HEK293 (cell line): ENCODE measurements around the gene FAM240A.

Experiments
- CTCF ChIA-PET: fragments of 350-600 bp; formaldehyde crosslinking; extraction: SDS; loops from one replicate; lab custom pipeline; 2021; ENCODE audit warnings: antibody characterized with exemption; lab: Yijun Ruan, JAX
- POLR2A ChIA-PET: fragments of 300-600 bp; formaldehyde crosslinking; extraction: SDS; loops from one replicate; lab custom pipeline; 2020; ENCODE audit warnings: antibody characterized with exemption, inconsistent platforms; lab: Yijun Ruan, JAX
- H3K27ac ChIP-seq: fragments of 200-500 bp; sonication (Bioruptor generic); 2 replicates; pipeline ENCODE4 v1.5.1; 2014; ENCODE audit warnings: low read depth, low read length, control low read depth, inconsistent platforms; ENCODE audit errors: extremely low read depth
- H3K36me3 ChIP-seq, 2 experiments: fragments of 200-500 bp in 1 of 2; sonication (Bioruptor generic) in 1 of 2; 1 replicate in 1 of 2; 2 replicates in 1 of 2; pipeline ENCODE4 v1.5.1; 2014 to 2017; ENCODE audit warnings: inconsistent platforms in 2 of 2, low read length in 2 of 2; ENCODE audit not compliant: control insufficient read depth in 2 of 2, insufficient read depth in 1 of 2
- H3K4me1 ChIP-seq: fragments of 200-500 bp; sonication (Bioruptor generic); 2 replicates; pipeline ENCODE4 v1.5.1; 2014; ENCODE audit warnings: mild to moderate bottlenecking, low read length, inconsistent platforms; ENCODE audit not compliant: control insufficient read depth, insufficient read depth
- H3K4me3 ChIP-seq: 2 replicates; pipeline ENCODE4 v1.5.1; 2011; ENCODE audit warnings: low read depth, mild to moderate bottlenecking, control low read depth, low read length, moderate library complexity
- H3K9me3 ChIP-seq: fragments of 200-500 bp; sonication (Bioruptor generic); 2 replicates; pipeline ENCODE4 v1.5.1; 2014; ENCODE audit warnings: low read depth, low read length, inconsistent platforms; ENCODE audit not compliant: control insufficient read depth, insufficient read depth
- HOXC10 ChIP-seq: sonication (generic); formaldehyde crosslinking; IDR thresholded peaks from 2 replicates; pipeline ENCODE4 v1.8.1; 2023; ENCODE audit warnings: mild to moderate bottlenecking, missing genetic modification reagents
- HOXD13 ChIP-seq: sonication (generic); formaldehyde crosslinking; IDR thresholded peaks from 2 replicates; pipeline ENCODE4 v1.8.0; 2022; ENCODE audit warnings: missing genetic modification reagents, borderline replicate concordance
- KLF16 ChIP-seq: fragments of 450-650 bp; formaldehyde crosslinking; IDR thresholded peaks from 2 replicates; pipeline ENCODE4 v1.5.1; 2017; ENCODE audit warnings: missing biosample characterization, missing genetic modification characterization
- SETDB1 ChIP-seq: IDR thresholded peaks from one replicate; pipeline ENCODE4 v1.6.1; 2017; ENCODE audit warnings: mild to moderate bottlenecking, low read length, moderate library complexity, mixed read lengths; ENCODE audit not compliant: insufficient read length
- SP2 ChIP-seq: fragments of 450-650 bp; formaldehyde crosslinking; IDR thresholded peaks from 2 replicates; pipeline ENCODE4 v1.5.1; 2016; ENCODE audit warnings: missing biosample characterization, missing genetic modification characterization
- ZBTB17 ChIP-seq: fragments of 450-650 bp; formaldehyde crosslinking; IDR thresholded peaks from 2 replicates; pipeline ENCODE4 v1.5.1; 2016; ENCODE audit warnings: missing biosample characterization, missing genetic modification characterization
- ZNF16 ChIP-seq: fragments of 450-650 bp; formaldehyde crosslinking; IDR thresholded peaks from 2 replicates; pipeline ENCODE4 v1.5.1; 2016; ENCODE audit warnings: low read depth, missing biosample characterization, missing genetic modification characterization
- ZNF2 ChIP-seq: fragments of 450-650 bp; formaldehyde crosslinking; IDR thresholded peaks from 2 replicates; pipeline ENCODE4 v1.5.1; 2016; ENCODE audit warnings: missing biosample characterization, missing genetic modification characterization
- ZNF214 ChIP-seq: fragments of 450-650 bp; formaldehyde crosslinking; IDR thresholded peaks from 2 replicates; pipeline ENCODE4 v1.5.1; 2017; ENCODE audit warnings: missing biosample characterization, mild to moderate bottlenecking, missing genetic modification characterization, borderline replicate concordance
- ZNF473 ChIP-seq: fragments of 450-650 bp; formaldehyde crosslinking; IDR thresholded peaks from 2 replicates; pipeline ENCODE4 v1.5.1; 2017; ENCODE audit warnings: missing biosample characterization, missing genetic modification characterization
- ZNF600 ChIP-seq: fragments of 450-650 bp; formaldehyde crosslinking; IDR thresholded peaks from 2 replicates; pipeline ENCODE4 v1.5.1; 2016; ENCODE audit warnings: missing biosample characterization, missing genetic modification characterization
- ZNF626 ChIP-seq: fragments of 450-650 bp; sonication (Bioruptor Pico); formaldehyde crosslinking; IDR thresholded peaks from 2 replicates; pipeline ENCODE4 v1.5.1; 2018; ENCODE audit warnings: missing biosample characterization, missing genetic modification characterization, inconsistent platforms
- ZSCAN23 ChIP-seq: fragments of 450-650 bp; formaldehyde crosslinking; IDR thresholded peaks from 2 replicates; pipeline ENCODE4 v1.5.1; 2016; ENCODE audit warnings: missing biosample characterization, missing genetic modification characterization
- TF ChIP-seq, protein P1 (sequence below): fragments of 450-650 bp; formaldehyde crosslinking; IDR thresholded peaks from 2 replicates; pipeline ENCODE4 v1.5.0; 2017; ENCODE audit warnings: missing biosample characterization, missing genetic modification characterization, borderline replicate concordance
- TF ChIP-seq, protein P2 (sequence below): fragments of 450-650 bp; formaldehyde crosslinking; IDR thresholded peaks from 2 replicates; pipeline ENCODE4 v1.5.1; 2017; ENCODE audit warnings: missing biosample characterization, missing genetic modification characterization
- TF ChIP-seq, protein P3 (sequence below): fragments of 450-650 bp; formaldehyde crosslinking; IDR thresholded peaks from 2 replicates; pipeline ENCODE4 v1.5.1; 2016; ENCODE audit warnings: missing biosample characterization, missing genetic modification characterization, borderline replicate concordance
- TF ChIP-seq, protein P4 (sequence below): fragments of 450-650 bp; formaldehyde crosslinking; IDR thresholded peaks from 2 replicates; pipeline ENCODE4 v1.5.1; 2017; ENCODE audit warnings: missing biosample characterization, missing genetic modification characterization
- TF ChIP-seq, protein P5 (sequence below): fragments of 450-650 bp; formaldehyde crosslinking; IDR thresholded peaks from 2 replicates; pipeline ENCODE4 v1.5.1; 2016; ENCODE audit warnings: missing biosample characterization, missing genetic modification characterization, borderline replicate concordance

The FAM240A gene

DNA sequence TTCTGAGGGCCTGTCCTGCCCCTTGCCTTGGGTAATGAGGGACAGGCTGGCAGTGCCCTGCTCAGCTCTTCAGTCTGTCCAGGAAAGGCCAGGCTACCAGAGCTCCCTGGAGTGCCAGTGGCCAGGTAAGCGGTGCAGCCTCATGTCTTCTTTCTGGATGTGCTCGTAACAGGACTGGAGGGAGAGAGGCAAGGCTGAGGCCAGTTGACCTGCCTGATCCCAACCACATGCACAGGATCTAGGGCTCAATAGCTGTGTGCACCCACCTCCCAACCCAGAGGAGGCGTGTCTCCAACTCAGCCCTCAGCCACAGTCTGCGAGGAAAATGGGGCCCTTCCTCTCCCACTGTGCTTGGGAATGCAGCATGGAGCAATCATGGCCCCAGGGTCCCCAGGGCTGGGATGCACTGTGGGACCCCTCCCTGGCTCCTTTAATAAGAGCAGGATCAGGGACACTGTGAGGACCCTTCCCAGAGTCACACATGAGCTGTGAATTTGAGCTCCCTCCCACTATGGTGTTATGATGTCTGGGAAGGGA lies 58.6 kb downstream of the FAM240A start (continued):
- TF ChIP-seq, protein P1, sequence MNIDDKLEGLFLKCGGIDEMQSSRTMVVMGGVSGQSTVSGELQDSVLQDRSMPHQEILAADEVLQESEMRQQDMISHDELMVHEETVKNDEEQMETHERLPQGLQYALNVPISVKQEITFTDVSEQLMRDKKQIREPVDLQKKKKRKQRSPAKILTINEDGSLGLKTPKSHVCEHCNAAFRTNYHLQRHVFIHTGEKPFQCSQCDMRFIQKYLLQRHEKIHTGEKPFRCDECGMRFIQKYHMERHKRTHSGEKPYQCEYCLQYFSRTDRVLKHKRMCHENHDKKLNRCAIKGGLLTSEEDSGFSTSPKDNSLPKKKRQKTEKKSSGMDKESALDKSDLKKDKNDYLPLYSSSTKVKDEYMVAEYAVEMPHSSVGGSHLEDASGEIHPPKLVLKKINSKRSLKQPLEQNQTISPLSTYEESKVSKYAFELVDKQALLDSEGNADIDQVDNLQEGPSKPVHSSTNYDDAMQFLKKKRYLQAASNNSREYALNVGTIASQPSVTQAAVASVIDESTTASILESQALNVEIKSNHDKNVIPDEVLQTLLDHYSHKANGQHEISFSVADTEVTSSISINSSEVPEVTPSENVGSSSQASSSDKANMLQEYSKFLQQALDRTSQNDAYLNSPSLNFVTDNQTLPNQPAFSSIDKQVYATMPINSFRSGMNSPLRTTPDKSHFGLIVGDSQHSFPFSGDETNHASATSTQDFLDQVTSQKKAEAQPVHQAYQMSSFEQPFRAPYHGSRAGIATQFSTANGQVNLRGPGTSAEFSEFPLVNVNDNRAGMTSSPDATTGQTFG (tag by site-specific recombination), result no peak
- no peak for TF ChIP-seq ZBTB17
- no peak for TF ChIP-seq ZNF16 (tag by site-specific recombination)
- TF ChIP-seq SP2 (tag by site-specific recombination), result no peak
- TF ChIP-seq, protein P2, sequence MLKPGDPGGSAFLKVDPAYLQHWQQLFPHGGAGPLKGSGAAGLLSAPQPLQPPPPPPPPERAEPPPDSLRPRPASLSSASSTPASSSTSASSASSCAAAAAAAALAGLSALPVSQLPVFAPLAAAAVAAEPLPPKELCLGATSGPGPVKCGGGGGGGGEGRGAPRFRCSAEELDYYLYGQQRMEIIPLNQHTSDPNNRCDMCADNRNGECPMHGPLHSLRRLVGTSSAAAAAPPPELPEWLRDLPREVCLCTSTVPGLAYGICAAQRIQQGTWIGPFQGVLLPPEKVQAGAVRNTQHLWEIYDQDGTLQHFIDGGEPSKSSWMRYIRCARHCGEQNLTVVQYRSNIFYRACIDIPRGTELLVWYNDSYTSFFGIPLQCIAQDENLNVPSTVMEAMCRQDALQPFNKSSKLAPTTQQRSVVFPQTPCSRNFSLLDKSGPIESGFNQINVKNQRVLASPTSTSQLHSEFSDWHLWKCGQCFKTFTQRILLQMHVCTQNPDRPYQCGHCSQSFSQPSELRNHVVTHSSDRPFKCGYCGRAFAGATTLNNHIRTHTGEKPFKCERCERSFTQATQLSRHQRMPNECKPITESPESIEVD (tag by site-specific recombination), result no peak
- no peak for TF ChIP-seq ZNF2
- TF ChIP-seq HOXC10 (CRISPR knock-in tag), result no peak

DNA sequence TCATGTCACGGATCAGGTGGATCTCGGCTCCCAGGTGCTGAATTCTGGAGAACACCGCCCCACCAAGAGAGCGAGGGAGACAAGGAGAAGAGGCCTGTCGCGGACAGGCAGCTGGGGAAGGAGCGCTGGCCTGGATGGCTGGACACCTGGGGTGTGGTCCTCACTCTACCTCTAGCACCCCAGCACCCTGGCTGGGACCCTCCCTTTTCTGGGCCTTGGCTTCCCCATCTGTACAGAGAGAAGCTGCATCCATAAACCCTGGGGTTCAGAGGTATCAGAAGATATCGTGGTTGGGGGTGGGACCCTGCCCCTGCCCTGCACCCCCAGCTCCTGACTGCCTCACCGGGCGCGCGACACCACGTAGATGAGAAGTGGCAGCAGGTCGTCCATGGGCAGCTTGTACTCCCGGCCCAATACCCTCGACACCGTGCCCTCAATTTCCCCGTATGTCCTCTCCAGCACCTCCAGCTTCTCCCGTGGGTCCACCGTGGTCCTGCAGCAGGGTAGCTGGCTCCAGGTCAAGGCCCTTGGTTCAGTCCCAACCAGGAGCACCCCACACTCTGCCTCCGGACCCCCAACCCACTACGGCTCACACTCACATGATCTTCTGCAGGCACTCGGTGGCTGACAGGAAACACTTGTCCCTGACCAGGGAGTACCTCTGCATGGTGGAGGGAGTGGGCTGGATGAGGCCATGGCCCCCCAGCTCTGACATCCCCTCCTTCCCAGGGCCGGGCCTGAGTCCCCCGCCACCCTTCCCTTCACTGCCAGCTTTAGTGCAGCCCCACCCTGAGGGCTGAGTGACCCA lies 59.4 kb downstream of the FAM240A start:
- H3K4me3 ChIP-seq, result no peak overlapping the region
- H3K36me3 ChIP-seq, result no peaks in the 10 kb centered on the region
- no peaks in the 10 kb centered on the region for H3K9me3 ChIP-seq
- POLR2A ChIA-PET, result no interaction called here
- no peaks in the 10 kb centered on the region for H3K4me1 ChIP-seq
- CTCF ChIA-PET, result no interaction called here
- TF ChIP-seq SETDB1 (no peak), ZNF626 (no peak), ZNF473 (tag by site-specific recombination) (no peak), ZNF214 (tag by site-specific recombination) (no peak), HOXD13 (no peak), ZNF600 (tag by site-specific recombination) (no peak), ZSCAN23 (tag by site-specific recombination) (no peak), KLF16 (tag by site-specific recombination) (no peak)
- TF ChIP-seq, protein P3, sequence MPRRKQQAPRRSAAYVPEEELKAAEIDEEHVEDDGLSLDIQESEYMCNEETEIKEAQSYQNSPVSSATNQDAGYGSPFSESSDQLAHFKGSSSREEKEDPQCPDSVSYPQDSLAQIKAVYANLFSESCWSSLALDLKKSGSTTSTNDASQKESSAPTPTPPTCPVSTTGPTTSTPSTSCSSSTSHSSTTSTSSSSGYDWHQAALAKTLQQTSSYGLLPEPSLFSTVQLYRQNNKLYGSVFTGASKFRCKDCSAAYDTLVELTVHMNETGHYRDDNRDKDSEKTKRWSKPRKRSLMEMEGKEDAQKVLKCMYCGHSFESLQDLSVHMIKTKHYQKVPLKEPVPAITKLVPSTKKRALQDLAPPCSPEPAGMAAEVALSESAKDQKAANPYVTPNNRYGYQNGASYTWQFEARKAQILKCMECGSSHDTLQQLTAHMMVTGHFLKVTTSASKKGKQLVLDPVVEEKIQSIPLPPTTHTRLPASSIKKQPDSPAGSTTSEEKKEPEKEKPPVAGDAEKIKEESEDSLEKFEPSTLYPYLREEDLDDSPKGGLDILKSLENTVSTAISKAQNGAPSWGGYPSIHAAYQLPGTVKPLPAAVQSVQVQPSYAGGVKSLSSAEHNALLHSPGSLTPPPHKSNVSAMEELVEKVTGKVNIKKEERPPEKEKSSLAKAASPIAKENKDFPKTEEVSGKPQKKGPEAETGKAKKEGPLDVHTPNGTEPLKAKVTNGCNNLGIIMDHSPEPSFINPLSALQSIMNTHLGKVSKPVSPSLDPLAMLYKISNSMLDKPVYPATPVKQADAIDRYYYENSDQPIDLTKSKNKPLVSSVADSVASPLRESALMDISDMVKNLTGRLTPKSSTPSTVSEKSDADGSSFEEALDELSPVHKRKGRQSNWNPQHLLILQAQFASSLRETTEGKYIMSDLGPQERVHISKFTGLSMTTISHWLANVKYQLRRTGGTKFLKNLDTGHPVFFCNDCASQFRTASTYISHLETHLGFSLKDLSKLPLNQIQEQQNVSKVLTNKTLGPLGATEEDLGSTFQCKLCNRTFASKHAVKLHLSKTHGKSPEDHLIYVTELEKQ (tag by site-specific recombination), result no peak
- TF ChIP-seq, protein P4, sequence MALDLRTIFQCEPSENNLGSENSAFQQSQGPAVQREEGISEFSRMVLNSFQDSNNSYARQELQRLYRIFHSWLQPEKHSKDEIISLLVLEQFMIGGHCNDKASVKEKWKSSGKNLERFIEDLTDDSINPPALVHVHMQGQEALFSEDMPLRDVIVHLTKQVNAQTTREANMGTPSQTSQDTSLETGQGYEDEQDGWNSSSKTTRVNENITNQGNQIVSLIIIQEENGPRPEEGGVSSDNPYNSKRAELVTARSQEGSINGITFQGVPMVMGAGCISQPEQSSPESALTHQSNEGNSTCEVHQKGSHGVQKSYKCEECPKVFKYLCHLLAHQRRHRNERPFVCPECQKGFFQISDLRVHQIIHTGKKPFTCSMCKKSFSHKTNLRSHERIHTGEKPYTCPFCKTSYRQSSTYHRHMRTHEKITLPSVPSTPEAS (tag by site-specific recombination), result no peak
- TF ChIP-seq, protein P5, sequence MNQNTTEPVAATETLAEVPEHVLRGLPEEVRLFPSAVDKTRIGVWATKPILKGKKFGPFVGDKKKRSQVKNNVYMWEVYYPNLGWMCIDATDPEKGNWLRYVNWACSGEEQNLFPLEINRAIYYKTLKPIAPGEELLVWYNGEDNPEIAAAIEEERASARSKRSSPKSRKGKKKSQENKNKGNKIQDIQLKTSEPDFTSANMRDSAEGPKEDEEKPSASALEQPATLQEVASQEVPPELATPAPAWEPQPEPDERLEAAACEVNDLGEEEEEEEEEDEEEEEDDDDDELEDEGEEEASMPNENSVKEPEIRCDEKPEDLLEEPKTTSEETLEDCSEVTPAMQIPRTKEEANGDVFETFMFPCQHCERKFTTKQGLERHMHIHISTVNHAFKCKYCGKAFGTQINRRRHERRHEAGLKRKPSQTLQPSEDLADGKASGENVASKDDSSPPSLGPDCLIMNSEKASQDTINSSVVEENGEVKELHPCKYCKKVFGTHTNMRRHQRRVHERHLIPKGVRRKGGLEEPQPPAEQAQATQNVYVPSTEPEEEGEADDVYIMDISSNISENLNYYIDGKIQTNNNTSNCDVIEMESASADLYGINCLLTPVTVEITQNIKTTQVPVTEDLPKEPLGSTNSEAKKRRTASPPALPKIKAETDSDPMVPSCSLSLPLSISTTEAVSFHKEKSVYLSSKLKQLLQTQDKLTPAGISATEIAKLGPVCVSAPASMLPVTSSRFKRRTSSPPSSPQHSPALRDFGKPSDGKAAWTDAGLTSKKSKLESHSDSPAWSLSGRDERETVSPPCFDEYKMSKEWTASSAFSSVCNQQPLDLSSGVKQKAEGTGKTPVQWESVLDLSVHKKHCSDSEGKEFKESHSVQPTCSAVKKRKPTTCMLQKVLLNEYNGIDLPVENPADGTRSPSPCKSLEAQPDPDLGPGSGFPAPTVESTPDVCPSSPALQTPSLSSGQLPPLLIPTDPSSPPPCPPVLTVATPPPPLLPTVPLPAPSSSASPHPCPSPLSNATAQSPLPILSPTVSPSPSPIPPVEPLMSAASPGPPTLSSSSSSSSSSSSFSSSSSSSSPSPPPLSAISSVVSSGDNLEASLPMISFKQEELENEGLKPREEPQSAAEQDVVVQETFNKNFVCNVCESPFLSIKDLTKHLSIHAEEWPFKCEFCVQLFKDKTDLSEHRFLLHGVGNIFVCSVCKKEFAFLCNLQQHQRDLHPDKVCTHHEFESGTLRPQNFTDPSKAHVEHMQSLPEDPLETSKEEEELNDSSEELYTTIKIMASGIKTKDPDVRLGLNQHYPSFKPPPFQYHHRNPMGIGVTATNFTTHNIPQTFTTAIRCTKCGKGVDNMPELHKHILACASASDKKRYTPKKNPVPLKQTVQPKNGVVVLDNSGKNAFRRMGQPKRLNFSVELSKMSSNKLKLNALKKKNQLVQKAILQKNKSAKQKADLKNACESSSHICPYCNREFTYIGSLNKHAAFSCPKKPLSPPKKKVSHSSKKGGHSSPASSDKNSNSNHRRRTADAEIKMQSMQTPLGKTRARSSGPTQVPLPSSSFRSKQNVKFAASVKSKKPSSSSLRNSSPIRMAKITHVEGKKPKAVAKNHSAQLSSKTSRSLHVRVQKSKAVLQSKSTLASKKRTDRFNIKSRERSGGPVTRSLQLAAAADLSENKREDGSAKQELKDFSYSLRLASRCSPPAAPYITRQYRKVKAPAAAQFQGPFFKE (tag by site-specific recombination), result no peak
- H3K27ac ChIP-seq, result no peak overlapping the region
